Thyroid gland (tissue), 4 donors: ENCODE measurements around the gene IGFL3. TPM values are rescaled to one million over a fixed set of nuclear protein-coding genes. Genes with fewer than 3 reads are reported as not detected.
"Not testable (repeated sequence)": the region's sequence is repeated elsewhere in the genome, so short reads cannot be mapped to it uniquely, and the experiment has no call there.

ENCODE experiments used
- DNase-seq, 2 donors: peaks; one replicate each; pipeline ENCODE4 v3.0.0-alpha.2; 2019
- H3K27ac ChIP-seq, 3 donors: fragments of 200-600 bp; sonication (generic); 1 replicate in 2 of 3; 2 replicates in 1 of 3; pipeline ENCODE4 v1.5.1; 2016 to 2019; ENCODE audit warnings: mild to moderate bottlenecking in 1 of 3, moderate library complexity in 1 of 3
- H3K27me3 ChIP-seq: fragments of 200-600 bp; sonication (generic); one replicate; pipeline ENCODE4 v1.5.1; 2019
- H3K36me3 ChIP-seq, 2 donors: fragments of 200-600 bp; sonication (generic); one replicate each; pipeline ENCODE4 v1.5.1; 2016 to 2019
- H3K4me1 ChIP-seq, 2 donors: fragments of 200-600 bp; sonication (generic); one replicate each; pipeline ENCODE4 v1.5.1; 2017 to 2019
- H3K4me3 ChIP-seq, 3 donors: fragments of 200-600 bp; sonication (generic); replicated peaks in 1 of 3; 1 replicate in 2 of 3; 2 replicates in 1 of 3; pipeline ENCODE4 v1.5.1; 2016; ENCODE audit warnings: mild to moderate bottlenecking in 1 of 3
- H3K9me3 ChIP-seq: fragments of 200-600 bp; sonication (generic); one replicate; pipeline ENCODE4 v1.5.1; 2017
- POLR2A ChIP-seq, 2 donors: fragments of 450-650 bp; IDR thresholded peaks; one replicate each; pipeline ENCODE4 v1.6.1; 2017; ENCODE audit warnings: antibody characterized with exemption in 2 of 2, mild to moderate bottlenecking in 2 of 2, moderate library complexity in 1 of 2
- whole genome bisulfite sequencing, 2 donors: methylation state at CpG; one replicate each; pipeline ENCODE4 v1.1.5; 2017; 5-methylcytosine and 5-hydroxymethylcytosine counted together
- intact Hi-C: fragments of 100-400 bp; cut with DNase I; formaldehyde crosslinking; loops from one replicate; pipeline ENCODE4 v1.15.1; 2023
- total RNA-seq, 4 donors: library from RNA; depleted of rRNA; stranded (reverse); fragments of >200 nt; gene quantifications; one replicate each; pipeline ENCODE4 v1.2.3, GENCODE V29; 2016
- TF ChIP-seq, protein P1 (sequence below), 6 experiments: fragments of 200-600 bp in 3 of 6; fragments of 450-650 bp in 3 of 6; sonication (generic) in 3 of 6; IDR thresholded peaks; one replicate each; pipeline ENCODE4 v1.5.1; 2016 to 2019; ENCODE audit warnings: antibody characterized with exemption in 6 of 6, mild to moderate bottlenecking in 2 of 6, inconsistent platforms in 1 of 6, moderate library complexity in 1 of 6

Gene IGFL3
- total RNA-seq, 4 donors from 2014 or later, result not detected

DNA sequence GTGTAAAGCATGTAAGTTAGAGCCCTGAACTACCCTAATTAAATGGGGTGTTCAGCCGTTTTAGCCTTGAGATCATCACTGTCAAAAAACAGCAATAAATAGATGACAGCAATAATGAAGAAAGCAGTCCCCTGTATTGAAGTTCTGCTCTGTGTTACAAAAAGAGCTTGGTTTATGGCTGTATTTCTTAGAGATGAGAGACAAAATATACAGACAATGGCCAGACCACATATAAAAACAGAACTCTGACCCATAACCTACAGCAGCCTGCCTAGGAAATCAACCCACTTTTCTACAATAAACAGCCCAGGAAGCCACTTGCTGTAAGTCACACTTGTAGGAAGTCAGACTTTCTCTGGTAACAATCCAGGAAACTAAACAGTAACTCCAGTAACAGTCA is 10.8 kb downstream of the IGFL3 start:
- DNase-seq, result no peak
- TF ChIP-seq, protein P1, sequence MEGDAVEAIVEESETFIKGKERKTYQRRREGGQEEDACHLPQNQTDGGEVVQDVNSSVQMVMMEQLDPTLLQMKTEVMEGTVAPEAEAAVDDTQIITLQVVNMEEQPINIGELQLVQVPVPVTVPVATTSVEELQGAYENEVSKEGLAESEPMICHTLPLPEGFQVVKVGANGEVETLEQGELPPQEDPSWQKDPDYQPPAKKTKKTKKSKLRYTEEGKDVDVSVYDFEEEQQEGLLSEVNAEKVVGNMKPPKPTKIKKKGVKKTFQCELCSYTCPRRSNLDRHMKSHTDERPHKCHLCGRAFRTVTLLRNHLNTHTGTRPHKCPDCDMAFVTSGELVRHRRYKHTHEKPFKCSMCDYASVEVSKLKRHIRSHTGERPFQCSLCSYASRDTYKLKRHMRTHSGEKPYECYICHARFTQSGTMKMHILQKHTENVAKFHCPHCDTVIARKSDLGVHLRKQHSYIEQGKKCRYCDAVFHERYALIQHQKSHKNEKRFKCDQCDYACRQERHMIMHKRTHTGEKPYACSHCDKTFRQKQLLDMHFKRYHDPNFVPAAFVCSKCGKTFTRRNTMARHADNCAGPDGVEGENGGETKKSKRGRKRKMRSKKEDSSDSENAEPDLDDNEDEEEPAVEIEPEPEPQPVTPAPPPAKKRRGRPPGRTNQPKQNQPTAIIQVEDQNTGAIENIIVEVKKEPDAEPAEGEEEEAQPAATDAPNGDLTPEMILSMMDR (IDR thresholded peaks at IDR 0.05), result no peak
- no peak for TF ChIP-seq POLR2A (IDR thresholded peaks at IDR 0.05)
- Histone ChIP-seq H3K4me3 (no peak overlapping the region), H3K27ac (no peak overlapping the region), H3K36me3 (no peaks in the 10 kb centered on the region), H3K9me3 (no peaks in the 10 kb centered on the region), H3K4me1 (no peaks in the 10 kb centered on the region), H3K27me3 (no peaks in the 10 kb centered on the region)
- intact Hi-C loops, result no loop called here
- WGBS, 2 donors, result 48 to 58% methylated on average over 1 of the region's 1 CpG

DNA sequence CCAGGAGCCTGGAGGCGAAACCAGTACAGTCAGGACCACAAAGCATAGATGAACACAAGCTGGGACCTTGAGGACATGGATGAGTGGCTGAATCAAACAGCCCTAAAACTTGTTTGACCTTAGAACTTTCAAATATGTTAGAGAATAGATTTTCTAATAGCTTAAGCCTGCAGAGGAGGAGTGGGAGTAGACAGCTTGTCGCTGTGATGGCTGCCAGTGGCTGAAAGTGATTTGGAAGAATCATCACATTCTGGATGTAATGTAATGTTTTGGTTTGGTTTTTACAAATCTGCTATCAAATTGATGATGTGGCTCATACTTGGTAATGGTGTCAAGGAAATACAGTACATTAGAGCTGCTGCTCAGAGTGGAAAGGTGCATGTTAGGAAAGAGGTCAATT is 12.0 kb downstream of the IGFL3 start:
- intact Hi-C loops, result no loop called here
- WGBS, 2 donors, result 80 to 90% methylated on average over 2 of the region's 2 CpGs
- H3K4me3 ChIP-seq, result no peak overlapping the region
- no peaks in the 10 kb centered on the region for H3K4me1 ChIP-seq
- no peaks in the 10 kb centered on the region for H3K36me3 ChIP-seq
- TF ChIP-seq, protein P1 (IDR thresholded peaks at IDR 0.05), result no peak
- no peak for TF ChIP-seq POLR2A (IDR thresholded peaks at IDR 0.05)
- H3K27me3 ChIP-seq, result no peaks in the 10 kb centered on the region
- no peaks in the 10 kb centered on the region for H3K9me3 ChIP-seq
- no peak overlapping the region for H3K27ac ChIP-seq
- no peak for DNase-seq

DNA sequence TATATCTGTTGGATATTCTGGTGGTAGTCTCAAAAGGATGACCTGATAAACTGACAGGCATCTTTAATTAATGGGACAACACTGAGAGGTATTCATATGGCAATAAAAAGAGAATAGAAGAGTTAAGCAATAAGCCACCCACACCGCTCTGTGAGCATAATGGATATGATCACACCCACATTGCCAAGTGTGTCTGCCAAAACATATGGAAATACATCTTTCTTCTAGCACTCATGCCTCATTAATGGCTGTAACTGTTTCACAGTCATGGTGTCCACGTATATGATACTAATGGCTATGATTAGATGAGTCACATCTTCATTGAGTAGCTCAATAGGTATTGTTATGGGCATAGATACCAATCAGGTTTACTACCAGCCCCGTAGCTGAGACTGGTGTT is 13.1 kb downstream of the IGFL3 start:
- no peak for TF ChIP-seq POLR2A (IDR thresholded peaks at IDR 0.05)
- TF ChIP-seq, protein P1 (IDR thresholded peaks at IDR 0.05), result no peak

DNA sequence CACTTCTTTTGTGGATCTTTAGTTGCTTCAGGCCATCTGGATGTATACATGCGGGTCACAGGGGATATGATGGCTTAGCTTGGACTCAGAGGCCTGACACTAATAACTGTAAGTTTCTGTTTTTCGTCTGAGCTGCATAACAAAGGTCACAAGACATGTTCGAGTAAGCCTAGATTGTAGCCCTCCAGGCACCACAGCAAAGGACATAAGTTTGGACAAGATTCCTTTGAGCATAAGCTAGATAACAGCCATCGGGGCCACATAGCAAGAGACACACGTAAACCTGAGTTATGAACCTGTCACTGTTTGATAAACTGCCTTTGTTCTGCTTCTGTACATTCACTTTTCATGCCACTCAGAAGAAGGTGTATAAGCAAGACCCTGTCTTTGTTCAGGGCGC is 14.6 kb downstream of the IGFL3 start:
- intact Hi-C loops, result no loop called here
- TF ChIP-seq, protein P1 (IDR thresholded peaks at IDR 0.05), result no peak
- no peak for TF ChIP-seq POLR2A (IDR thresholded peaks at IDR 0.05)
- WGBS, 2 donors, result 74% methylated on average over 6 of the region's 6 CpGs

More for the DNA sequence above, 13.1 kb downstream of the IGFL3 start:
- Histone ChIP-seq H3K9me3 (no peaks in the 10 kb centered on the region), H3K27ac (no peak overlapping the region), H3K4me1 (no peaks in the 10 kb centered on the region), H3K27me3 (no peaks in the 10 kb centered on the region), H3K36me3 (no peaks in the 10 kb centered on the region), H3K4me3 (no peak overlapping the region)
- intact Hi-C loops, result no loop called here
- 73 to 74% methylated on average over 3 of the region's 3 CpGs for WGBS, 2 donors
- no peak for DNase-seq

DNA sequence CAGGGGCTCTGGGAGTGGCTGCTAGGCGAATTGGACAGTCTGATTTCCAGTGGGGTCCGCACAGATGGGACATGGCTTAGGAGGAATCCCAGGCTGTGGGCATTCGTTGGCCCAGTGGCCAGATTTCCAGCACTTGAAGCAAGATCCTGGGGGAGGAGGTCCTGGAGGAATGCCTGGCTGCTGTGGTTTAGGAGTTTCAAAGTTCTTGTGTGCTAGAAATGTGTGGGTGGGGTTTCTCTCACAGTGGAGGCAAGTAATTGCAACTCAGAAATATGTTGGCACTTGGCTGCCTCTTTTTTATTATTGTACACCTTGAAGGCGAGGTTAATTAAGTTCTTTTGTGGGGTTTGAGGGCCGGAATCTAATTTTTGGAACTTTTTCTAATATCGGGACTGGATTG is 17.1 kb downstream of the IGFL3 start:
- no peaks in the 10 kb centered on the region for H3K9me3 ChIP-seq
- no peak for DNase-seq
- 82 to 83% methylated on average over 6 of the region's 6 CpGs for WGBS, 2 donors
- no peak overlapping the region for H3K4me3 ChIP-seq
- no peak for TF ChIP-seq POLR2A (IDR thresholded peaks at IDR 0.05)
- TF ChIP-seq, protein P1 (IDR thresholded peaks at IDR 0.05), result no peak
- intact Hi-C loops, result no loop called here
- no peaks in the 10 kb centered on the region for H3K27me3 ChIP-seq
- H3K36me3 ChIP-seq, result no peaks in the 10 kb centered on the region
- no peaks in the 10 kb centered on the region for H3K4me1 ChIP-seq
- H3K27ac ChIP-seq, result no peak overlapping the region

More for the DNA sequence above, 14.6 kb downstream of the IGFL3 start:
- Histone ChIP-seq H3K27me3 (no peaks in the 10 kb centered on the region), H3K9me3 (no peaks in the 10 kb centered on the region), H3K4me3 (no peak overlapping the region), H3K27ac (no peak overlapping the region), H3K4me1 (no peaks in the 10 kb centered on the region), H3K36me3 (no peaks in the 10 kb centered on the region)
- DNase-seq, result no peak

DNA sequence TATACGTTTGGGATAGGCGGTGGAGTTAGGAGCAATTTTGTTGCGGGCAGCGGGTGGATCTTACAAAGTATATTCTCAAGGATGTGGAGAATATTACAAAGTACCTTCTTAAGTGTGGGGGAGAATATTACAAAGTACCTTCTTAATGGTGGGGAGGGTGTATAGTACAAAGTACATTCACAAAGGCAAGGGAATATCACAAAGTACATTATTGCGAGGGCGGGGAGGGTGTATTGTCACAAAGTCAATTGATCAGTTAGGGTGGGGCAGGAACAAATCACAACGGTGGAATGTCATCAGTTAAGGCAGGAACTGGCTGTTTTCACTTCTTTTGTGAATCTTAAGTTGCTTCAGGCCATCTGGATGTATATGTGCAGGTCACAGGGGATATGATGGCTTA is 22.2 kb downstream of the IGFL3 start:
- H3K27ac ChIP-seq, H3K4me1 ChIP-seq, H3K36me3 ChIP-seq, H3K9me3 ChIP-seq, H3K4me3 ChIP-seq, H3K27me3 ChIP-seq, intact Hi-C loops, DNase-seq: not testable (repeated sequence)
- WGBS, 2 donors, result 84 to 86% methylated on average over 7 of the region's 7 CpGs
